ENCODE data around the gene FBXO46. TPM values are rescaled to one million over a fixed set of nuclear protein-coding genes. Genes with fewer than 3 reads are reported as not detected.

FBXO46 gene
- polyA plus RNA-seq, 2 of the 4 experiments (the other 2 are of a cell fraction), result 4.9 to 12.7 TPM

DNA sequence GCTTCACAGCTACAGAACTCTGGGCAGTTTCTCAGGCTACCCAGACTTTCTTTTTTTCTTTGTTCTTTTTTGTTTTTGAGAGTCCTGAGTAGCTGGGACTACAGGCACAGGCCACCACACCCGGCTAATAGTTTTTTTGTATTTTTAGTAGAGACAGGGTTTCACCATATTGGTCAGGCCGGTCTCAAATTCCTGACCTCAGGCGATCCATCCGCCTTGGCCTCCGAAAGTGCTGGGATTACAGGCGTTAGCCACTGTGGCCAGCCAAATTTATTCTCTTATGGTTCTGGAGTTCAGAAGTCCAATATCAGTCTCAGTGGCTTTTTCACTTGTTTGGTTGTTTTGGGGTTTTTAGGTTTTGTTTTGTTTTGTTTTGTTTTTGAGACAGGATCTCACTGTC, 14.9 kb upstream of the FBXO46 start:
- TF ChIP-seq, protein P1, sequence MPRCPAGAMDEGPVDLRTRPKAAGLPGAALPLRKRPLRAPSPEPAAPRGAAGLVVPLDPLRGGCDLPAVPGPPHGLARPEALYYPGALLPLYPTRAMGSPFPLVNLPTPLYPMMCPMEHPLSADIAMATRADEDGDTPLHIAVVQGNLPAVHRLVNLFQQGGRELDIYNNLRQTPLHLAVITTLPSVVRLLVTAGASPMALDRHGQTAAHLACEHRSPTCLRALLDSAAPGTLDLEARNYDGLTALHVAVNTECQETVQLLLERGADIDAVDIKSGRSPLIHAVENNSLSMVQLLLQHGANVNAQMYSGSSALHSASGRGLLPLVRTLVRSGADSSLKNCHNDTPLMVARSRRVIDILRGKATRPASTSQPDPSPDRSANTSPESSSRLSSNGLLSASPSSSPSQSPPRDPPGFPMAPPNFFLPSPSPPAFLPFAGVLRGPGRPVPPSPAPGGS (IDR thresholded peaks at IDR 0.05), result no peak
- TF ChIP-seq EHMT2 (IDR thresholded peaks at IDR 0.05; ENCODE audit: low read depth), result no peak
- no peak for TF ChIP-seq RFX5 (IDR thresholded peaks at IDR 0.05)
- no peak for TF ChIP-seq MAZ (IDR thresholded peaks at IDR 0.05; ENCODE audit: borderline replicate concordance, low read depth, low read length)
- TF ChIP-seq TP53 (CRISPR knock-in tag; IDR thresholded peaks at IDR 0.05), result no peak
- no peak for TF ChIP-seq CHD2 (IDR thresholded peaks at IDR 0.05; ENCODE audit: low read length, partially characterized antibody)
- DNase-seq (ENCODE audit: low read depth in 1 of 2, low spot score in 1 of 2) (no peak), ATAC-seq (no peak), FAIRE-seq (no peak)
- H3K9me3 ChIP-seq, result no peaks in the 10 kb centered on the region
- H3K4me1 ChIP-seq, result no peaks in the 10 kb centered on the region
- no peak overlapping the region for H3K4me2 ChIP-seq
- no peak overlapping the region for H3K4me3 ChIP-seq
- WGBS (ENCODE audit: missing lambda C conversion rate), result 90% methylated on average over 6 of the region's 6 CpGs
- no peak overlapping the region for H3K27ac ChIP-seq
- ChIA-PET CTCF (interaction anchor here (0.6 to 9.5 kb wide), 8 partner anchors 11 to 332 kb away, joined by 3 to 68 read pairs (median 5); partner anchors contain the start of genes FBXO46, QPCTL and SIX5), POLR2A (interaction anchor here (1.0 kb wide), 1 partner anchor 24 kb away, joined by 5 read pairs; the partner anchor contains the start of gene SIX5)

DNA sequence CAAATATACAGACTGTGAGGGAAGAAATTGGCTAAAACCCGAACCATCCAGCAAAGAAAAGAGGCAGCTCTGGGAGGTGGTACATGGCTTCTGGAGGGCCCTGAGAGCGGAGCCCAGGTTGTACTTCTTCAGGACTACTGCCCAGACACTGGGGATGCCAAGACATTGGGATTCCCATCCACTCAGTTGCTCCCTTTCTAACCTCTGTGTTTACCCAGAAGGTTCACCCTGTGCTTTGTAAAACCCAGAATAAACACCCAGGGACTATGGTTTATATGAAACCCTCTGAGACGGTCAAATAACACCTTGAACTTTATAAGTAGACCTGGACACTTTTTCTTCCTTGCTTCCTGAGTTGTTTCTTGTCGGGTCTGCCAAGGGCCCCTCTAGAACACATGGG, 12.3 kb upstream of the FBXO46 start:
- H3K4me2 ChIP-seq, result no peak overlapping the region
- ATAC-seq, result peak; percentile 20 to 38; a peak in 3 of 6 replicates
- ChIA-PET CTCF (interaction anchor here (1.0 to 9.5 kb wide), 8 partner anchors 9 to 121 kb away, joined by 3 to 68 read pairs (median 4); partner anchors contain the start of genes FBXO46, FOXA3, QPCTL and SIX5), POLR2A (no interaction called here)
- 53% methylated on average over 4 of the region's 4 CpGs for WGBS (ENCODE audit: missing lambda C conversion rate)
- no peak for DNase-seq (ENCODE audit: low read depth in 1 of 2, low spot score in 1 of 2)
- no peak overlapping the region for H3K27ac ChIP-seq
- TF ChIP-seq JUN (IDR thresholded peaks at IDR 0.05), result no peak
- TF ChIP-seq, protein P2, sequence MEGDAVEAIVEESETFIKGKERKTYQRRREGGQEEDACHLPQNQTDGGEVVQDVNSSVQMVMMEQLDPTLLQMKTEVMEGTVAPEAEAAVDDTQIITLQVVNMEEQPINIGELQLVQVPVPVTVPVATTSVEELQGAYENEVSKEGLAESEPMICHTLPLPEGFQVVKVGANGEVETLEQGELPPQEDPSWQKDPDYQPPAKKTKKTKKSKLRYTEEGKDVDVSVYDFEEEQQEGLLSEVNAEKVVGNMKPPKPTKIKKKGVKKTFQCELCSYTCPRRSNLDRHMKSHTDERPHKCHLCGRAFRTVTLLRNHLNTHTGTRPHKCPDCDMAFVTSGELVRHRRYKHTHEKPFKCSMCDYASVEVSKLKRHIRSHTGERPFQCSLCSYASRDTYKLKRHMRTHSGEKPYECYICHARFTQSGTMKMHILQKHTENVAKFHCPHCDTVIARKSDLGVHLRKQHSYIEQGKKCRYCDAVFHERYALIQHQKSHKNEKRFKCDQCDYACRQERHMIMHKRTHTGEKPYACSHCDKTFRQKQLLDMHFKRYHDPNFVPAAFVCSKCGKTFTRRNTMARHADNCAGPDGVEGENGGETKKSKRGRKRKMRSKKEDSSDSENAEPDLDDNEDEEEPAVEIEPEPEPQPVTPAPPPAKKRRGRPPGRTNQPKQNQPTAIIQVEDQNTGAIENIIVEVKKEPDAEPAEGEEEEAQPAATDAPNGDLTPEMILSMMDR (IDR thresholded peaks at IDR 0.05), result no peak
- TF ChIP-seq RFX5 (IDR thresholded peaks at IDR 0.05), result no peak
- H3K4me1 ChIP-seq, result no peaks in the 10 kb centered on the region
- no peak for FAIRE-seq
- no peaks in the 10 kb centered on the region for H3K9me3 ChIP-seq
- no peak overlapping the region for H3K4me3 ChIP-seq

DNA sequence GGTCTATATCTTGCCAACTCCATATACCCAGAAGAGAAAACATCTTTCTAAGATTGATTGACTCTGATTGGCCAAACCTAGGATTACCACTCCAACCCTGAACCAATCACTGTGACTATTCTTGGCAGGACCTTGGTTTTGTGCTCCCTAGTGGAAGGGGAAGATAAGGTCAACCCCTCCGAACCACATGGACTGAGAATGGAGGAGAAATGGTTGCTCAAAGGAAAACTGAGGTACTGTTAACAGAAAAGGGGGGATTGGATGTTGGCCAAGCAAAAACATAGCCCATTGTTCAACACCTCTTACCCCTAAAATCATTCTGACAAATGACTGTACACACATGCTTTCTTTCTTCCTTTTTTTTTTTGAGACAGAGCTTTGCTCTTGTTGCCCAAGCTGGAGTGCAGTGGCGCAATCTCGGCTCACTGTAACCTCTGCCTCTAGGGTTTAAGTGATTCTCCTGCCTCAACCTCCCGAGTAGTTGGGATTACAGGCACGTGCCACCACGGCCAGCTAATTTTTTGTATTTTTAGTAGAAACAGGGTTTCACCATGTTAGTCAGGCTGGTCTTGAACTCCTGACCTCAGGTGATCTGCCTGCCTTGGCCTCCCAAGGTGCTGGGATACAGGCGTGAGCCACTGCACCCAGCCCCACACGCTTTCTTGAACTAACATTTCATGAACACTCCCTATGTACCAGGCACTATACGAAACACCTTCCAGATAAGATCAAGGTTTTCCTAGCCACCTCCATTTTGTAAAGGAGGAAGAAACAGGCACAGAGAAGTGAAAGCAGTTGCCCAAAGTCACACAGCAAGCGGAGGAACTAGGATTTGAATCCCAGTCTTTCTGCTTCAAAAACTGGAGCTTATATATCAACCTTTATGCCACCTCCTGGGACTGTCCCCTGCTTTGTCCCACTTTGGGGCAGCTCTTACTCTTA, 9.1 kb upstream of the FBXO46 start:
- Histone ChIP-seq H3K4me3 (no peak overlapping the region), H3K9me3 (no peaks in the 10 kb centered on the region), H3K4me1 (peaks cover 7% of the 10 kb centered on the region; the same call in 1 of the 3 replicates), H3K4me2 (no peak overlapping the region), H3K27ac (no peak overlapping the region)
- ChIA-PET CTCF (interaction anchor here (0.6 to 9.5 kb wide), 7 partner anchors 9 to 78 kb away, joined by 3 to 68 read pairs (median 3); partner anchors contain the start of gene FBXO46), POLR2A (interaction anchor here (1.4 kb wide), 3 partner anchors 23 to 47 kb away, joined by 3 to 6 read pairs (median 3); partner anchors contain the start of genes QPCTL and SIX5)
- WGBS (ENCODE audit: missing lambda C conversion rate), result 81% methylated on average over 10 of the region's 10 CpGs
- peak in 1 of 2 experiments; percentile 55 for DNase-seq (ENCODE audit: low read depth in 1 of 2, low spot score in 1 of 2)
- TF ChIP-seq, protein P3, sequence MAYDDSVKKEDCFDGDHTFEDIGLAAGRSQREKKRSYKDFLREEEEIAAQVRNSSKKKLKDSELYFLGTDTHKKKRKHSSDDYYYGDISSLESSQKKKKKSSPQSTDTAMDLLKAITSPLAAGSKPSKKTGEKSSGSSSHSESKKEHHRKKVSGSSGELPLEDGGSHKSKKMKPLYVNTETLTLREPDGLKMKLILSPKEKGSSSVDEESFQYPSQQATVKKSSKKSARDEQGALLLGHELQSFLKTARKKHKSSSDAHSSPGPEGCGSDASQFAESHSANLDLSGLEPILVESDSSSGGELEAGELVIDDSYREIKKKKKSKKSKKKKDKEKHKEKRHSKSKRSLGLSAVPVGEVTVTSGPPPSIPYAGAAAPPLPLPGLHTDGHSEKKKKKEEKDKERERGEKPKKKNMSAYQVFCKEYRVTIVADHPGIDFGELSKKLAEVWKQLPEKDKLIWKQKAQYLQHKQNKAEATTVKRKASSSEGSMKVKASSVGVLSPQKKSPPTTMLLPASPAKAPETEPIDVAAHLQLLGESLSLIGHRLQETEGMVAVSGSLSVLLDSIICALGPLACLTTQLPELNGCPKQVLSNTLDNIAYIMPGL (CRISPR knock-in tag; IDR thresholded peaks at IDR 0.05; ENCODE audit: borderline replicate concordance), result no peak
- TF ChIP-seq CEBPB (IDR thresholded peaks at IDR 0.05), result peak in 1 of 2 experiments; percentile 10; a peak in 1 of 4 replicates
- no peak for FAIRE-seq
- peak; percentile 48 to 64; a peak in 3 of 6 replicates for ATAC-seq
